H9 (cell line): ENCODE measurements around the gene ZNF681. TPM values are rescaled to one million over a fixed set of nuclear protein-coding genes. Genes with fewer than 3 reads are reported as not detected.
A peak's percentile ranks its signal among the peaks of the same experiment; 100 is the strongest.

Experiments used
- DNase-seq: peaks from one replicate; pipeline ENCODE4 v3.0.0-alpha.2; 2017
- H2AFZ ChIP-seq: one replicate; pipeline ENCODE4 v1.6.1; 2013; ENCODE audit warnings: mild to moderate bottlenecking, low read length, control low read depth, moderate library complexity
- H2AK5ac ChIP-seq: 2 replicates; pipeline ENCODE4 v1.6.1; 2013; ENCODE audit warnings: low read length, control low read depth, mixed read lengths; ENCODE audit not compliant: insufficient read length
- H2BK120ac ChIP-seq: one replicate; pipeline ENCODE4 v1.6.1; 2013; ENCODE audit warnings: low read depth, mild to moderate bottlenecking, low read length, control low read depth, inconsistent platforms; ENCODE audit not compliant: poor library complexity, severe bottlenecking
- H2BK12ac ChIP-seq: 2 replicates; pipeline ENCODE4 v1.6.1; 2013; ENCODE audit warnings: low read length, control low read depth, mixed read lengths, low read depth; ENCODE audit not compliant: insufficient read length
- H2BK15ac ChIP-seq: 2 replicates; pipeline ENCODE4 v1.6.1; 2013; ENCODE audit warnings: low read depth, low read length, control low read depth
- H2BK20ac ChIP-seq: one replicate; pipeline ENCODE4 v1.6.1; 2013; ENCODE audit warnings: low read depth, mild to moderate bottlenecking, low read length, control low read depth, inconsistent platforms; ENCODE audit not compliant: poor library complexity, severe bottlenecking
- H2BK5ac ChIP-seq: 2 replicates; pipeline ENCODE4 v1.6.1; 2013; ENCODE audit warnings: low read length, control low read depth, mixed read lengths; ENCODE audit not compliant: insufficient read length
- H3K14ac ChIP-seq: 2 replicates; pipeline ENCODE4 v1.6.1; 2013; ENCODE audit warnings: low read length, control low read depth; ENCODE audit not compliant: insufficient read depth
- H3K18ac ChIP-seq: 2 replicates; pipeline ENCODE4 v1.6.1; 2013; ENCODE audit warnings: low read depth, mild to moderate bottlenecking, mixed read lengths, low read length, control low read depth; ENCODE audit not compliant: insufficient read length
- H3K23ac ChIP-seq: 2 replicates; pipeline ENCODE4 v1.6.1; 2013; ENCODE audit warnings: low read length, control low read depth, mixed read lengths, low read depth; ENCODE audit not compliant: insufficient read length
- H3K23me2 ChIP-seq: 2 replicates; pipeline ENCODE4 v1.6.1; 2013; ENCODE audit warnings: low read depth, mild to moderate bottlenecking, mixed read lengths, low read length, control low read depth; ENCODE audit not compliant: insufficient read length, poor library complexity, severe bottlenecking
- H3K27ac ChIP-seq: 2 replicates; pipeline ENCODE4 v1.5.1; 2013; ENCODE audit warnings: low read length, control low read depth, mixed read lengths, low read depth; ENCODE audit not compliant: insufficient read length
- H3K27me3 ChIP-seq: 2 replicates; pipeline ENCODE4 v1.6.1; 2013; ENCODE audit warnings: low read length, control low read depth, inconsistent platforms; ENCODE audit not compliant: insufficient read depth
- H3K4ac ChIP-seq: 2 replicates; pipeline ENCODE4 v1.6.1; 2013; ENCODE audit warnings: low read depth, mild to moderate bottlenecking, control low read depth, inconsistent platforms, low read length, moderate library complexity
- H3K4me1 ChIP-seq: 2 replicates; pipeline ENCODE4 v1.6.1; 2013; ENCODE audit warnings: low read length, control low read depth, inconsistent platforms; ENCODE audit not compliant: insufficient read depth
- H3K4me2 ChIP-seq: 2 replicates; pipeline ENCODE4 v1.6.1; 2013; ENCODE audit warnings: low read length, control low read depth, mixed read lengths; ENCODE audit not compliant: insufficient read length, insufficient read depth
- H3K56ac ChIP-seq: 2 replicates; pipeline ENCODE4 v1.6.1; 2013; ENCODE audit warnings: low read depth, mild to moderate bottlenecking, mixed read lengths, low read length, control low read depth; ENCODE audit not compliant: insufficient read length
- H3K79me1 ChIP-seq: 2 replicates; pipeline ENCODE4 v1.6.1; 2013; ENCODE audit warnings: low read depth, mild to moderate bottlenecking, moderate library complexity, low read length, control low read depth, inconsistent platforms; ENCODE audit not compliant: insufficient read depth, poor library complexity, severe bottlenecking
- H3K79me2 ChIP-seq: 2 replicates; pipeline ENCODE4 v1.6.1; 2013; ENCODE audit warnings: low read length, control low read depth, inconsistent platforms; ENCODE audit not compliant: insufficient read depth
- H3K9ac ChIP-seq: 2 replicates; pipeline ENCODE4 v1.6.1; 2013; ENCODE audit warnings: low read length, control low read depth, mixed read lengths; ENCODE audit not compliant: insufficient read length; ENCODE audit errors: extremely low read depth
- H3K9me3 ChIP-seq: one replicate; pipeline ENCODE4 v1.6.1; 2013; ENCODE audit warnings: low read depth, low read length, inconsistent platforms; ENCODE audit not compliant: control insufficient read depth
- H3T11ph ChIP-seq: one replicate; pipeline ENCODE4 v1.6.1; 2013; ENCODE audit warnings: mild to moderate bottlenecking, low read length, control low read depth, inconsistent platforms
- H4K20me1 ChIP-seq: one replicate; pipeline ENCODE4 v1.6.1; 2013; ENCODE audit not compliant: control insufficient read depth, insufficient read length, insufficient read depth
- H4K5ac ChIP-seq: 2 replicates; pipeline ENCODE4 v1.6.1; 2013; ENCODE audit warnings: low read depth, mild to moderate bottlenecking, mixed read lengths, low read length, control low read depth; ENCODE audit not compliant: insufficient read length
- H4K8ac ChIP-seq: replicated peaks from 2 replicates; pipeline ENCODE4 v1.6.1; 2013; ENCODE audit warnings: low read length, control low read depth, mixed read lengths, low read depth; ENCODE audit not compliant: insufficient read length
- H4K91ac ChIP-seq: 2 replicates; pipeline ENCODE4 v1.6.1; 2013; ENCODE audit warnings: low read depth, mild to moderate bottlenecking, moderate library complexity, mixed read lengths, low read length, control low read depth; ENCODE audit not compliant: insufficient read length
- H3K27ac Mint-ChIP-seq, 3 experiments: 2 replicates in 2 of 3; 3 replicates in 1 of 3; pipeline ENCODE4 v1.8.0; 2020 to 2021; ENCODE audit warnings: mixed read lengths in 3 of 3, mild to moderate bottlenecking in 1 of 3, moderate library complexity in 1 of 3
- H3K27me3 Mint-ChIP-seq: 2 replicates; pipeline ENCODE4 v1.8.0; 2021; ENCODE audit warnings: low read depth, mild to moderate bottlenecking, moderate library complexity, mixed read lengths
- H3K36me3 Mint-ChIP-seq, 3 experiments: 2 replicates in 2 of 3; 3 replicates in 1 of 3; pipeline ENCODE4 v1.8.0; 2020 to 2021; ENCODE audit warnings: low read depth in 3 of 3, mixed read lengths in 3 of 3; ENCODE audit not compliant: insufficient read depth in 1 of 3
- H3K4me1 Mint-ChIP-seq, 2 experiments: 2 replicates each; pipeline ENCODE4 v1.8.0; 2020; ENCODE audit warnings: mixed read lengths in 2 of 2
- H3K4me3 Mint-ChIP-seq, 2 experiments: 2 replicates in 1 of 2; 3 replicates in 1 of 2; pipeline ENCODE4 v1.8.0; 2020 to 2021; ENCODE audit warnings: mild to moderate bottlenecking in 2 of 2, mixed read lengths in 2 of 2, moderate library complexity in 1 of 2
- H3K9me3 Mint-ChIP-seq, 2 experiments: 2 replicates in 1 of 2; 3 replicates in 1 of 2; pipeline ENCODE4 v1.8.0; 2020; ENCODE audit warnings: mild to moderate bottlenecking in 2 of 2, mixed read lengths in 2 of 2, moderate library complexity in 1 of 2
- CTCF ChIP-seq: fragments of 200-600 bp; sonication (generic); conservative IDR thresholded peaks from 3 replicates; pipeline ENCODE4 v1.8.0; 2021; ENCODE audit warnings: antibody characterized with exemption, mild to moderate bottlenecking
- WGBS: extraction: QIAGEN DNeasy Blood & Tissue Kit; methylation state at CpG from one replicate; pipeline ENCODE4 v1.1.7; 2013; ENCODE audit warnings: missing lambda C conversion rate, low lambda C conversion rate, mixed read lengths; ENCODE audit not compliant: insufficient read length; ENCODE audit errors: extremely low coverage; 5-methylcytosine and 5-hydroxymethylcytosine counted together
- total RNA-seq: library from RNA; stranded (reverse); gene quantifications from 2 replicates; pipeline ENCODE4 v1.2.1, GENCODE V29; 2021

Gene ZNF681
- total RNA-seq, 1 experiment from 2014 or later, result 10.4 TPM

DNA sequence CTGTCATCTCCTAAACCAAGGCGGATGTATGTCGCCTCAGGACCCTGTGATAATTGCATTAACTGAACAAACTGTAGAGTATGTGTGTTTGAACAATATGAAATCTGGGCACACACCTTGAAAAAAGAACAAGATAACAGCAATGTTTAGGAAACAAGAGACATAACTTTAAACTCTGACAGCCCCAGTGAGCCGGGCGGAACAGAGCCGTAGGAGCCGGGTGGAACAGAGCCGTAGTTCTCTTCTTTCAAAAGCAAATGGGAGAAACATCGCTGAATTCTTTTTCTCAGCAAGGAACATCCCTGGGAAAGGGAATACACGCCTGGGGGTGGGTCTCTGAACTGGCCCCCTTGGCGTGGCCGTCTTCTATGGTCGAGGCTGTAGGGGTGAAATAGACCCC, 39.9 kb downstream of the ZNF681 start:
- Histone ChIP-seq H2BK12ac (no peak overlapping the region), H2BK5ac (no peak overlapping the region), H3K14ac (no peak overlapping the region), H3K27me3 (no peaks in the 10 kb centered on the region), H3K9ac (no peak overlapping the region), H3K27ac (no peak overlapping the region), H3K23me2 (peaks cover 2% of the 10 kb centered on the region), H4K91ac (no peak overlapping the region), H2AFZ (no peak overlapping the region), H3K79me1 (no peaks in the 10 kb centered on the region), H2AK5ac (no peak overlapping the region), H2BK20ac (no peak overlapping the region), H2BK15ac (no peak overlapping the region), H2BK120ac (no peak overlapping the region), H3K18ac (no peak overlapping the region), H3K4me2 (peak overlapping the region; percentile 69), H3K4me1 (no peaks in the 10 kb centered on the region), H4K20me1 (no peaks in the 10 kb centered on the region), H3K9me3 (no peaks in the 10 kb centered on the region), H4K8ac (no peak overlapping the region), H4K5ac (no peak overlapping the region), H3K56ac (no peak overlapping the region), H3T11ph (no peak overlapping the region), H3K4ac (no peak overlapping the region), H3K23ac (no peak overlapping the region), H3K79me2 (no peaks in the 10 kb centered on the region)
- H3K27ac Mint-ChIP-seq, result peak overlapping the region; percentile 26 to 88 (median 40); a peak in 5 of 7 replicates
- peak; percentile 41 for DNase-seq
- no CpG with 5 or more reads among the region's 12 CpGs for WGBS
- H3K27me3 Mint-ChIP-seq, result no peaks in the 10 kb centered on the region; the same call in 1 of the 2 replicates
- no peaks in the 10 kb centered on the region for H3K9me3 Mint-ChIP-seq
- no peaks in the 10 kb centered on the region for H3K36me3 Mint-ChIP-seq
- no peak for TF ChIP-seq CTCF
- H3K4me1 Mint-ChIP-seq, result peaks cover 25 to 29% of the 10 kb centered on the region in 2 experiments
- peak overlapping the region; percentile 60 to 77 for H3K4me3 Mint-ChIP-seq
